ENCODE data around the gene PYM1. TPM values are rescaled to one million over a fixed set of nuclear protein-coding genes. Genes with fewer than 3 reads are reported as not detected.

The PYM1 gene
- total and polyA plus RNA-seq, 2 of the 13 experiments (the other 11 are each of a cell fraction or from before 2014, with no cell fraction given), result 44.0 to 51.8 TPM

GRCh38 chr12:55885113-55885512 lies 42.6 kb downstream of the PYM1 start:
- 10% methylated on average over 1 of the region's 1 CpG for WGBS (ENCODE audit: low lambda C conversion rate)
- Histone ChIP-seq H4K20me1 (ENCODE audit: insufficient read depth, low read length) (no peaks in the 10 kb centered on the region), H3K4me1 (ENCODE audit: insufficient read depth, low read length) (peaks cover 11% of the 10 kb centered on the region), H3K9me3 (ENCODE audit: low read length) (no peaks in the 10 kb centered on the region), H3K4me2 (ENCODE audit: low read depth, low read length) (no peak overlapping the region), H3K9ac (ENCODE audit: insufficient read depth, low read depth, low read length) (no peak overlapping the region), H3K4me3 (replicated peaks in 1 of 3; ENCODE audit: insufficient read depth in 1 of 3, low read depth in 2 of 3, low read length in 3 of 3) (no peak overlapping the region), H3K27me3 (ENCODE audit: control insufficient read depth in 1 of 2, insufficient read depth in 2 of 2, low read length in 2 of 2) (no peaks in the 10 kb centered on the region), H3K79me2 (ENCODE audit: insufficient read depth, low read length) (no peaks in the 10 kb centered on the region), H3K27ac (ENCODE audit: extremely low read length, insufficient read depth, low read length) (no peak overlapping the region), H2AFZ (ENCODE audit: low read length) (no peak overlapping the region), H3K36me3 (replicated peaks in 1 of 2; ENCODE audit: control insufficient read depth in 1 of 2, insufficient read depth in 2 of 2, low read length in 2 of 2) (no peaks in the 10 kb centered on the region)
- no TSS peak for BruUV-seq (replicated peaks)
- ChIA-PET CTCF (ENCODE audit: low intra/inter-chr PET ratio, low total read pairs) (no interaction called here), POLR2A (no interaction called here)
- FAIRE-seq (no peak), ATAC-seq (no peak), DNase-seq (ENCODE audit: low spot score) (no peak)
- intact Hi-C loops (cut with micrococcal nuclease; ENCODE audit: unreplicated experiment), result no loop called here
- TF ChIP-seq SMAD9 (CRISPR knock-in tag; IDR thresholded peaks at IDR 0.05) (no peak), RARA (CRISPR knock-in tag; IDR thresholded peaks at IDR 0.05) (no peak), YEATS2 (CRISPR knock-in tag; IDR thresholded peaks at IDR 0.05; ENCODE audit: borderline replicate concordance) (no peak), MAFK (conservative IDR thresholded peaks at IDR 0.05 in 1 of 2, IDR thresholded peaks at IDR 0.05 in 1 of 2; ENCODE audit: low read length in 2 of 2) (peak in 1 of 2 experiments; percentile 25; a peak in 1 of 4 replicates), GLMP (CRISPR knock-in tag; IDR thresholded peaks at IDR 0.05; ENCODE audit: borderline replicate concordance) (no peak), FOXK2 (IDR thresholded peaks at IDR 0.05) (no peak), HOXA5 (CRISPR knock-in tag; IDR thresholded peaks at IDR 0.05) (no peak), RFXAP (CRISPR knock-in tag; IDR thresholded peaks at IDR 0.05; ENCODE audit: borderline replicate concordance) (no peak)
- in situ Hi-C loops (cut with HindIII; ENCODE audit: extremely low pct_ligation_motif_present, low pct_unique_long_range_greater_than_20kb), result no loop called here

- Histone ChIP-seq H4K20me1 (ENCODE audit: insufficient read depth, low read length) (no peaks in the 10 kb centered on the region), H3K4me3 (replicated peaks in 1 of 3; ENCODE audit: insufficient read depth in 1 of 3, low read depth in 2 of 3, low read length in 3 of 3) (no peak overlapping the region), H3K79me2 (ENCODE audit: insufficient read depth, low read length) (no peaks in the 10 kb centered on the region), H3K9ac (ENCODE audit: insufficient read depth, low read depth, low read length) (no peak overlapping the region), H3K27ac (ENCODE audit: extremely low read length, insufficient read depth, low read length) (no peak overlapping the region), H3K36me3 (replicated peaks in 1 of 2; ENCODE audit: control insufficient read depth in 1 of 2, insufficient read depth in 2 of 2, low read length in 2 of 2) (no peaks in the 10 kb centered on the region), H3K27me3 (ENCODE audit: control insufficient read depth in 1 of 2, insufficient read depth in 2 of 2, low read length in 2 of 2) (no peaks in the 10 kb centered on the region), H3K9me3 (ENCODE audit: low read length) (peaks cover 9% of the 10 kb centered on the region), H2AFZ (ENCODE audit: low read length) (no peak overlapping the region), H3K4me1 (ENCODE audit: insufficient read depth, low read length) (no peaks in the 10 kb centered on the region), H3K4me2 (ENCODE audit: low read depth, low read length) (no peak overlapping the region)
- intact Hi-C loops (cut with micrococcal nuclease; ENCODE audit: unreplicated experiment), result no loop called here
- in situ Hi-C loops (cut with HindIII; ENCODE audit: extremely low pct_ligation_motif_present, low pct_unique_long_range_greater_than_20kb), result no loop called here
- ATAC-seq (no peak), DNase-seq (ENCODE audit: low spot score) (no peak), FAIRE-seq (no peak)
- BruUV-seq (replicated peaks), result no TSS peak
- ChIA-PET POLR2A (no interaction called here), CTCF (ENCODE audit: low intra/inter-chr PET ratio, low total read pairs) (no interaction called here)
- no peak for TF ChIP-seq MTF2 (CRISPR knock-in tag; IDR thresholded peaks at IDR 0.05; ENCODE audit: borderline replicate concordance)
- TF ChIP-seq ONECUT2 (CRISPR knock-in tag; IDR thresholded peaks at IDR 0.05), result no peak
- no peak for TF ChIP-seq ADNP (CRISPR knock-in tag; IDR thresholded peaks at IDR 0.05)
- no peak for TF ChIP-seq ZGPAT (CRISPR knock-in tag; IDR thresholded peaks at IDR 0.05)
- TF ChIP-seq ZMYM2 (CRISPR knock-in tag; IDR thresholded peaks at IDR 0.05), result no peak
- TF ChIP-seq ZNF33B (CRISPR knock-in tag; IDR thresholded peaks at IDR 0.05), result no peak
Observed at GRCh38 chr12:55877824-55878223, 49.9 kb downstream of the PYM1 start.

Measured in HepG2 (cell line).